Stimulated activated CD8-positive, alpha-beta memory T cell treated with anti-CD3 and anti-CD28 coated beads, Interleukin-12 subunit alpha, Interleukin-12 subunit beta, amount 100 ng/mL, for 4 hours (primary cell): ENCODE data around the gene PLCD4.

Experiments
- DNase-seq: peaks from one replicate; pipeline ENCODE4 v3.0.0-alpha.2; 2020; ENCODE audit warnings: low read depth

The PLCD4 gene

GRCh38 chr2:218607436-218608115 is at the start of gene PLCD4:
Gene PLCD4, plus strand, starts transcription at chr2:218607899. Its CDS starts 7,841 bp downstream, at chr2:218615740.
- no peak for DNase-seq

- no peak for DNase-seq
These were observed 49.8 kb upstream of the PLCD4 start for GRCh38 chr2:218557941-218558340.

- no peak for DNase-seq
These were observed 48.7 kb upstream of the PLCD4 start for GRCh38 chr2:218558986-218559385.

GRCh38 chr2:218564056-218564455 is 43.6 kb upstream of the PLCD4 start:
- no peak for DNase-seq

- DNase-seq: no peak
These were observed 41.4 kb upstream of the PLCD4 start for GRCh38 chr2:218566296-218566695.

GRCh38 chr2:218567797-218568189 is 39.9 kb upstream of the PLCD4 start:
- DNase-seq: no peak

- DNase-seq: peak; percentile 100
These were observed 39.3 kb upstream of the PLCD4 start, which contains the start of the genes CNOT9 and USP37 for GRCh38 chr2:218568190-218569037. Gene CNOT9, plus strand, starts transcription at chr2:218568839. Its CDS starts 116 bp downstream, at chr2:218568955. Gene USP37, minus strand, starts transcription at chr2:218568351. Its CDS starts 9,698 bp downstream, at chr2:218558653.

GRCh38 chr2:218569038-218569431 is 38.7 kb upstream of the PLCD4 start:
- peak; percentile 39 for DNase-seq

GRCh38 chr2:218569661-218570500 is 37.8 kb upstream of the PLCD4 start:
- no peak for DNase-seq

GRCh38 chr2:218570850-218571249 is 36.8 kb upstream of the PLCD4 start:
- no peak for DNase-seq

GRCh38 chr2:218576854-218577253 is 30.8 kb upstream of the PLCD4 start:
- DNase-seq: no peak

- DNase-seq: no peak
These were observed 30.0 kb upstream of the PLCD4 start for GRCh38 chr2:218577482-218578220.

- DNase-seq: no peak
These were observed 29.3 kb upstream of the PLCD4 start for GRCh38 chr2:218578272-218578877.

- no peak for DNase-seq
These were observed 25.6 kb upstream of the PLCD4 start for GRCh38 chr2:218582076-218582475.

GRCh38 chr2:218583983-218584850 is 23.5 kb upstream of the PLCD4 start:
- no peak for DNase-seq

GRCh38 chr2:218585541-218585940 is 22.2 kb upstream of the PLCD4 start:
- no peak for DNase-seq

GRCh38 chr2:218605432-218605831 is 2.3 kb upstream of the PLCD4 start:
- no peak for DNase-seq

GRCh38 chr2:218615868-218616315 is 8.2 kb downstream of the PLCD4 start:
- DNase-seq: no peak

GRCh38 chr2:218618102-218618860 is 10.6 kb downstream of the PLCD4 start:
- DNase-seq: no peak
